Neuronal stem cell (in vitro differentiated cells): ENCODE measurements around the gene MACROD1.

ENCODE experiments used
- DNase-seq: peaks from one replicate; pipeline ENCODE4 v3.0.0-alpha.2; 2013; ENCODE audit warnings: low spot score
- H2AFZ ChIP-seq: one replicate; pipeline ENCODE4 v1.6.1; 2013; ENCODE audit warnings: mild to moderate bottlenecking, low read length, inconsistent platforms
- H2AK5ac ChIP-seq: 2 replicates; pipeline ENCODE4 v1.6.1; 2013; ENCODE audit warnings: low read depth, mild to moderate bottlenecking, inconsistent platforms, low read length, moderate library complexity, mixed read lengths
- H2BK120ac ChIP-seq: 2 replicates; pipeline ENCODE4 v1.6.1; 2013; ENCODE audit warnings: low read depth, mild to moderate bottlenecking, inconsistent platforms, low read length, moderate library complexity, mixed read lengths
- H2BK12ac ChIP-seq: one replicate; pipeline ENCODE4 v1.6.1; 2013; ENCODE audit warnings: low read length, inconsistent platforms
- H2BK15ac ChIP-seq: 2 replicates; pipeline ENCODE4 v1.6.1; 2013; ENCODE audit warnings: mild to moderate bottlenecking, low read length, inconsistent platforms, mixed read lengths
- H2BK5ac ChIP-seq: one replicate; pipeline ENCODE4 v1.6.1; 2013; ENCODE audit warnings: inconsistent platforms, mild to moderate bottlenecking, low read length, moderate library complexity
- H3K14ac ChIP-seq: one replicate; pipeline ENCODE4 v1.6.1; 2013; ENCODE audit warnings: low read length, inconsistent platforms
- H3K18ac ChIP-seq: 2 replicates; pipeline ENCODE4 v1.6.1; 2013; ENCODE audit warnings: low read length, inconsistent platforms
- H3K23ac ChIP-seq: 2 replicates; pipeline ENCODE4 v1.6.1; 2013; ENCODE audit warnings: low read depth, mild to moderate bottlenecking, mixed read lengths, low read length, inconsistent platforms; ENCODE audit not compliant: poor library complexity
- H3K27ac ChIP-seq: replicated peaks from 3 replicates; pipeline ENCODE4 v1.5.1; 2013; ENCODE audit warnings: low read length, inconsistent platforms
- H3K27me3 ChIP-seq, 3 experiments: 2 replicates each; pipeline ENCODE4 v1.6.1; 2013; ENCODE audit warnings: low read length in 3 of 3, mild to moderate bottlenecking in 2 of 3, inconsistent platforms in 1 of 3, low read depth in 1 of 3, mixed read lengths in 1 of 3, moderate library complexity in 1 of 3; ENCODE audit not compliant: control insufficient read depth in 3 of 3, insufficient read depth in 3 of 3
- H3K36me3 ChIP-seq, 2 donors: replicated peaks in 1 of 2; 2 replicates each; pipeline ENCODE4 v1.6.1; 2013; ENCODE audit warnings: low read length in 2 of 2; ENCODE audit not compliant: control insufficient read depth in 2 of 2, insufficient read depth in 2 of 2
- H3K4ac ChIP-seq: 2 replicates; pipeline ENCODE4 v1.6.1; 2013; ENCODE audit warnings: inconsistent platforms, mild to moderate bottlenecking, low read length, moderate library complexity
- H3K4me1 ChIP-seq, 2 donors: 1 replicate in 1 of 2; 2 replicates in 1 of 2; pipeline ENCODE4 v1.6.1; 2013; ENCODE audit warnings: low read length in 2 of 2, low read depth in 1 of 2; ENCODE audit not compliant: control insufficient read depth in 2 of 2, insufficient read depth in 1 of 2
- H3K4me2 ChIP-seq: one replicate; pipeline ENCODE4 v1.6.1; 2013; ENCODE audit warnings: mild to moderate bottlenecking, low read length, inconsistent platforms; ENCODE audit not compliant: insufficient read depth, poor library complexity, severe bottlenecking
- H3K4me3 ChIP-seq, 2 donors: 2 replicates each; pipeline ENCODE4 v1.5.1; 2013; ENCODE audit warnings: low read length in 2 of 2, mild to moderate bottlenecking in 2 of 2, inconsistent platforms in 1 of 2, moderate library complexity in 1 of 2
- H3K79me1 ChIP-seq: one replicate; pipeline ENCODE4 v1.6.1; 2013; ENCODE audit warnings: low read depth, mild to moderate bottlenecking, inconsistent platforms, low read length, moderate library complexity
- H3K9ac ChIP-seq: one replicate; pipeline ENCODE4 v1.6.1; 2013; ENCODE audit warnings: mild to moderate bottlenecking, low read depth, low read length, inconsistent platforms; ENCODE audit not compliant: poor library complexity
- H3K9me3 ChIP-seq, 2 donors: replicated peaks in 1 of 2; 2 replicates each; pipeline versions ENCODE3 to v1.6.1; 2013; ENCODE audit warnings: low read length in 2 of 2, mild to moderate bottlenecking in 2 of 2, inconsistent platforms in 1 of 2, low read depth in 1 of 2, mixed read lengths in 1 of 2, moderate library complexity in 1 of 2; ENCODE audit not compliant: control insufficient read depth in 2 of 2, insufficient read depth in 1 of 2
- H4K8ac ChIP-seq: one replicate; pipeline ENCODE4 v1.6.1; 2013; ENCODE audit warnings: low read depth, mild to moderate bottlenecking, inconsistent platforms, low read length, moderate library complexity
- H4K91ac ChIP-seq: one replicate; pipeline ENCODE4 v1.6.1; 2013; ENCODE audit warnings: low read length, low read depth, mild to moderate bottlenecking, inconsistent platforms; ENCODE audit not compliant: poor library complexity
- WGBS, 2 donors: extraction: QIAGEN DNeasy Blood & Tissue Kit; methylation state at CpG; one replicate each; pipeline ENCODE4 v1.1.7; 2013; ENCODE audit warnings: missing lambda C conversion rate in 2 of 2, mixed read lengths in 1 of 2; ENCODE audit not compliant: insufficient read length in 2 of 2, insufficient replicate concordance in 1 of 2; ENCODE audit errors: extremely low coverage in 2 of 2; 5-methylcytosine and 5-hydroxymethylcytosine counted together

The MACROD1 gene

GRCh38 chr11:64115531-64116522 lies 50.1 kb downstream of the MACROD1 start:
- H3K27me3 ChIP-seq, result peaks cover 0 to 4% (median 0%) of the 10 kb centered on the region in 3 experiments
- no peak overlapping the region for H3K27ac ChIP-seq
- H2BK5ac ChIP-seq, result no peak overlapping the region
- H3K4me2 ChIP-seq, result no peak overlapping the region
- no peak overlapping the region for H3K14ac ChIP-seq
- H4K8ac ChIP-seq, result no peak overlapping the region
- no peak for DNase-seq
- H3K9ac ChIP-seq, result peak overlapping the region; percentile 71
- H2BK12ac ChIP-seq, result peak overlapping the region; percentile 75
- peaks cover 0 to 7% of the 10 kb centered on the region in 2 donors for H3K9me3 ChIP-seq
- H4K91ac ChIP-seq, result peak overlapping the region; percentile 65
- H3K36me3 ChIP-seq, result peaks cover 0 to 4% of the 10 kb centered on the region in 2 donors
- peak overlapping the region; percentile 54 for H3K4ac ChIP-seq
- no peaks in the 10 kb centered on the region for H3K79me1 ChIP-seq
- peak overlapping the region; percentile 49 for H2AK5ac ChIP-seq
- no CpG with 5 or more reads among the region's 47 CpGs for WGBS, 2 donors
- no peak overlapping the region for H2AFZ ChIP-seq
- peak overlapping the region; percentile 76 for H2BK15ac ChIP-seq
- H2BK120ac ChIP-seq, result no peak overlapping the region
- peak overlapping the region; percentile 65 for H3K23ac ChIP-seq
- H3K18ac ChIP-seq, result peak overlapping the region; percentile 52
- no peak overlapping the region for H3K4me3 ChIP-seq
- H3K4me1 ChIP-seq, result peaks cover 17 to 24% of the 10 kb centered on the region in 2 donors

DNA sequence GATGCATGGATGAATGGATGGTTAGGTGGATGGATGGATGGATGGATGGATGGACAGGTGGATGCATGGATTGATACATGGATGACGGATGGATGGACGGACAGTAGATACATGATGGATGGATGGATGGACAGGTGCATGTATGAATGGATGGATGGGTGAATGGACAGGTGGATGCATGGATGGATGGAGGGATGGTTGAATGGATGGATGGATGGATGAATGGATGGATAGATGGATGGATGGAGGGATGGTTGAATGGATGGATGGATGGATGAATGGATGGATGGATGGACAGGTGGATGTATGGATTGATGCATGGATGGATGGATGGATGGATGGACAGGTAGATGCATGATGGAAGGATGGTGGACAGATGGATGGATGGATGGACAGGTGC lies 51.7 kb downstream of the MACROD1 start:
- H3K18ac ChIP-seq, result no peak overlapping the region
- H3K27ac ChIP-seq, result no peak overlapping the region
- H2AK5ac ChIP-seq, result no peak overlapping the region
- H3K36me3 ChIP-seq, result peaks cover 0 to 4% of the 10 kb centered on the region in 2 donors
- no peak overlapping the region for H4K91ac ChIP-seq
- H3K9ac ChIP-seq, result peak overlapping the region; percentile 2
- no peak overlapping the region for H2BK5ac ChIP-seq
- peak overlapping the region in 1 of 2 donors; percentile 23 for H3K4me3 ChIP-seq
- H3K79me1 ChIP-seq, result no peaks in the 10 kb centered on the region
- no peak overlapping the region for H2BK12ac ChIP-seq
- peaks cover 0 to 7% of the 10 kb centered on the region in 2 donors for H3K9me3 ChIP-seq
- no peak overlapping the region for H3K4me2 ChIP-seq
- no peak for DNase-seq
- no peak overlapping the region for H3K23ac ChIP-seq
- no peak overlapping the region for H2BK15ac ChIP-seq
- peaks cover 0 to 4% (median 0%) of the 10 kb centered on the region in 3 experiments for H3K27me3 ChIP-seq
- H3K4me1 ChIP-seq, result peaks cover 17 to 23% of the 10 kb centered on the region in 2 donors
- H4K8ac ChIP-seq, result no peak overlapping the region
- WGBS, 2 donors, result no CpG with 5 or more reads among the region's 2 CpGs
- no peak overlapping the region for H3K4ac ChIP-seq
- no peak overlapping the region for H3K14ac ChIP-seq
- H2BK120ac ChIP-seq, result no peak overlapping the region
- no peak overlapping the region for H2AFZ ChIP-seq

- Histone ChIP-seq H3K18ac (no peak overlapping the region), H3K27ac (no peak overlapping the region), H3K4ac (no peak overlapping the region), H4K91ac (no peak overlapping the region), H3K27me3 (peaks cover 0 to 4% (median 0%) of the 10 kb centered on the region in 3 experiments), H3K4me3 (peak overlapping the region in 1 of 2 donors; percentile 15), H3K9me3 (peaks cover 0 to 7% of the 10 kb centered on the region in 2 donors), H3K9ac (no peak overlapping the region), H2AFZ (no peak overlapping the region), H3K23ac (no peak overlapping the region), H2BK5ac (no peak overlapping the region), H3K14ac (peak overlapping the region; percentile 39), H2AK5ac (no peak overlapping the region), H3K4me1 (peaks cover 12 to 18% of the 10 kb centered on the region in 2 donors), H2BK15ac (no peak overlapping the region), H4K8ac (no peak overlapping the region), H2BK120ac (no peak overlapping the region), H3K36me3 (peaks cover 0 to 4% of the 10 kb centered on the region in 2 donors), H3K4me2 (no peak overlapping the region), H3K79me1 (no peaks in the 10 kb centered on the region), H2BK12ac (no peak overlapping the region)
- no peak for DNase-seq
- WGBS, 2 donors, result no CpG with 5 or more reads among the region's 2 CpGs
Observed at GRCh38 chr11:64113462-64113780, 52.5 kb downstream of the MACROD1 start.

GRCh38 chr11:64112771-64113461 lies 53.0 kb downstream of the MACROD1 start:
- WGBS, 2 donors, result no CpG with 5 or more reads among the region's 3 CpGs
- no peak overlapping the region for H2BK120ac ChIP-seq
- H3K9me3 ChIP-seq, result peaks cover 0 to 7% of the 10 kb centered on the region in 2 donors
- H3K4me1 ChIP-seq, result peaks cover 12 to 18% of the 10 kb centered on the region in 2 donors
- no peak for DNase-seq
- H3K4me3 ChIP-seq, result peak overlapping the region in 1 of 2 donors; percentile 27
- no peak overlapping the region for H3K18ac ChIP-seq
- peaks cover 0 to 4% of the 10 kb centered on the region in 2 donors for H3K36me3 ChIP-seq
- no peak overlapping the region for H2BK5ac ChIP-seq
- peaks cover 0 to 4% (median 0%) of the 10 kb centered on the region in 3 experiments for H3K27me3 ChIP-seq
- no peak overlapping the region for H3K14ac ChIP-seq
- H2BK12ac ChIP-seq, result no peak overlapping the region
- H2AFZ ChIP-seq, result no peak overlapping the region
- H4K91ac ChIP-seq, result no peak overlapping the region
- H3K9ac ChIP-seq, result no peak overlapping the region
- no peak overlapping the region for H3K4ac ChIP-seq
- H2BK15ac ChIP-seq, result no peak overlapping the region
- H3K27ac ChIP-seq, result no peak overlapping the region
- no peak overlapping the region for H2AK5ac ChIP-seq
- no peak overlapping the region for H4K8ac ChIP-seq
- no peaks in the 10 kb centered on the region for H3K79me1 ChIP-seq
- no peak overlapping the region for H3K4me2 ChIP-seq
- peak overlapping the region; percentile 39 for H3K23ac ChIP-seq
